ENCODE measurements around the gene LRP1-AS.

DNA sequence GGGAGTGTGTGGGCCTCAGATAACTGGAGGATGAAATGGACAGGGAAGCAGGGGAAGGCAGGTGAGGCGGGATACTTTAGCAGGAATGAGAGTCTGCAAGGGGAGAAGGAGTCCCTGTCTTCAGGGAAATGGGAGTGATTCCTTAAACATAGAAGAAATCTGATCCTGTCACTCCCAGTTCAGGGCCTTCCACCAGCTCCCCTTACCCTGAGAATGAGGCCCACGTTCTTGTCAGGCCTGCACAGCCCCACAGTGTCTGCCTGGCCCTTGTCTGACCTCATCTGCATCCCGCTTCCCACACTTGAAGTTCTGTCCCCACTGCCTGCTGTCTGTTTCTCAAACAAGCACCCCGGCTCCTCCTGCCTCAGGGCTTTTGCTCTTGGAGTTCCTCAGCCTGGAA, 12.6 kb upstream of the LRP1-AS start:
- TF ChIP-seq, protein P1, sequence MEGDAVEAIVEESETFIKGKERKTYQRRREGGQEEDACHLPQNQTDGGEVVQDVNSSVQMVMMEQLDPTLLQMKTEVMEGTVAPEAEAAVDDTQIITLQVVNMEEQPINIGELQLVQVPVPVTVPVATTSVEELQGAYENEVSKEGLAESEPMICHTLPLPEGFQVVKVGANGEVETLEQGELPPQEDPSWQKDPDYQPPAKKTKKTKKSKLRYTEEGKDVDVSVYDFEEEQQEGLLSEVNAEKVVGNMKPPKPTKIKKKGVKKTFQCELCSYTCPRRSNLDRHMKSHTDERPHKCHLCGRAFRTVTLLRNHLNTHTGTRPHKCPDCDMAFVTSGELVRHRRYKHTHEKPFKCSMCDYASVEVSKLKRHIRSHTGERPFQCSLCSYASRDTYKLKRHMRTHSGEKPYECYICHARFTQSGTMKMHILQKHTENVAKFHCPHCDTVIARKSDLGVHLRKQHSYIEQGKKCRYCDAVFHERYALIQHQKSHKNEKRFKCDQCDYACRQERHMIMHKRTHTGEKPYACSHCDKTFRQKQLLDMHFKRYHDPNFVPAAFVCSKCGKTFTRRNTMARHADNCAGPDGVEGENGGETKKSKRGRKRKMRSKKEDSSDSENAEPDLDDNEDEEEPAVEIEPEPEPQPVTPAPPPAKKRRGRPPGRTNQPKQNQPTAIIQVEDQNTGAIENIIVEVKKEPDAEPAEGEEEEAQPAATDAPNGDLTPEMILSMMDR (IDR thresholded peaks at IDR 0.05; ENCODE audit: low read length) = no peak
- TF ChIP-seq EZH2 (optimal IDR thresholded peaks at IDR 0.05; ENCODE audit: low read depth, low read length) (no peak), EZH2phosphoT487 (IDR thresholded peaks at IDR 0.05; ENCODE audit: low read length) (no peak)

Data from MM.1S (cell line).